ENCODE data around the gene PKD2L2.

The PKD2L2 gene

GRCh38 chr5:137866541-137867388, 22.5 kb upstream of the PKD2L2 start:
- Histone ChIP-seq H3K36me3 (ENCODE audit: control insufficient read depth in 2 of 2, insufficient read depth in 1 of 2, low read length in 2 of 2) (no peaks in the 10 kb centered on the region), H3K4me1 (ENCODE audit: control insufficient read depth, insufficient read depth, low read length) (no peaks in the 10 kb centered on the region), H3K27ac (ENCODE audit: extremely low read depth, low read depth, low read length) (no peak overlapping the region), H3K9me3 (ENCODE audit: control insufficient read depth, insufficient read depth, low read depth, low read length) (no peaks in the 10 kb centered on the region), H3K4me3 (ENCODE audit: low read depth, low read length) (no peak overlapping the region)
- ChIA-PET POLR2A (no interaction called here), CTCF (interaction anchor here (1.0 kb wide), 1 partner anchor 22 kb away, joined by 4 read pairs; no protein-coding TSS in a partner anchor)
- TF ChIP-seq MYNN (tag by site-specific recombination; IDR thresholded peaks at IDR 0.05; ENCODE audit: borderline replicate concordance) (0 out of 2 replicates have a peak, but pooled peaks have one; percentile 29), ZSCAN16 (tag by site-specific recombination; IDR thresholded peaks at IDR 0.05) (no peak), ZNF596 (tag by site-specific recombination; IDR thresholded peaks at IDR 0.05) (no peak), PRDM1 (tag by site-specific recombination; IDR thresholded peaks at IDR 0.05) (no peak), ZNF670 (tag by site-specific recombination; IDR thresholded peaks at IDR 0.05; ENCODE audit: low read depth) (no peak)

DNA sequence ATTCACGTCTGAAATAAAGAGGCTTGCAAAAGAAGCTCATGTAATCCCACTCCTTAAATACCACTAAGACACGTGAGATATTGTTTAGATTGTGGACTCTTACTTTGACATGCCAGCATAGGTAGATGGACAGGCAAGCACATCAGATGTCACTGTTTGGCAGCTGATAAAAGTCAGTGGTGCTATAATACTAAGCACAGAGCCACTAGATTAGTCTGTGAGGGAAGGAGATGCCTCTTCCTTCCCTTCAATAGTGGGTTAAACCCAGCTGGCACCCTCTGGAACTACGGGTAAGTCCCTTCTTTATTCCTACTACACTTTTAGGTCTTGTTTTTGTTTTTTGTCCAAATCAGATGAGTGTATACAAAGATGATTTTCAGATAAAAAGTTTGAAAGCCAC, 21.6 kb upstream of the PKD2L2 start, which contains the start of gene MYOT:
MYOT (plus strand) TSS at position 197 of the 400 bp plus-strand sequence. CDS start 2,792 bp downstream, outside the sequence.
- no peak within 1 kb of the TSS for H3K27ac ChIP-seq (ENCODE audit: extremely low read depth, low read depth, low read length)
- no peak within 1 kb of the TSS for H3K4me3 ChIP-seq (ENCODE audit: low read depth, low read length)
- CTCF ChIA-PET, result no interaction called here
- no peaks in the 10 kb centered on the region for H3K36me3 ChIP-seq (ENCODE audit: control insufficient read depth in 2 of 2, insufficient read depth in 1 of 2, low read length in 2 of 2)
- TF ChIP-seq PRDM10 (tag by site-specific recombination; IDR thresholded peaks at IDR 0.05) (no peak), MYNN (tag by site-specific recombination; IDR thresholded peaks at IDR 0.05; ENCODE audit: borderline replicate concordance) (peak; percentile 76), ZNF416 (tag by site-specific recombination; IDR thresholded peaks at IDR 0.05) (no peak)
- H3K9me3 ChIP-seq (ENCODE audit: control insufficient read depth, insufficient read depth, low read depth, low read length), result no peaks in the 10 kb centered on the region
- H3K4me1 ChIP-seq (ENCODE audit: control insufficient read depth, insufficient read depth, low read length), result no peaks in the 10 kb centered on the region
- POLR2A ChIA-PET, result no interaction called here

- no peak overlapping the region for H3K4me3 ChIP-seq (ENCODE audit: low read depth, low read length)
- ChIA-PET POLR2A (interaction anchor here (0.8 kb wide), 1 partner anchor 12 kb away, joined by 3 read pairs; no protein-coding TSS in a partner anchor), CTCF (interaction anchor here (0.7 kb wide), 1 partner anchor 17 kb away, joined by 5 read pairs; no protein-coding TSS in a partner anchor)
- H3K4me1 ChIP-seq (ENCODE audit: control insufficient read depth, insufficient read depth, low read length), result no peaks in the 10 kb centered on the region
- H3K9me3 ChIP-seq (ENCODE audit: control insufficient read depth, insufficient read depth, low read depth, low read length), result no peaks in the 10 kb centered on the region
- no peaks in the 10 kb centered on the region for H3K36me3 ChIP-seq (ENCODE audit: control insufficient read depth in 2 of 2, insufficient read depth in 1 of 2, low read length in 2 of 2)
- no peak overlapping the region for H3K27ac ChIP-seq (ENCODE audit: extremely low read depth, low read depth, low read length)
- no peak for TF ChIP-seq SETDB1 (IDR thresholded peaks at IDR 0.05; ENCODE audit: insufficient read length, low read length)
- no peak for TF ChIP-seq ZNF398 (tag by site-specific recombination; IDR thresholded peaks at IDR 0.05)
- no peak for TF ChIP-seq ZSCAN5A (tag by site-specific recombination; IDR thresholded peaks at IDR 0.05)
- no peak for TF ChIP-seq GFI1B (tag by site-specific recombination; IDR thresholded peaks at IDR 0.05)
- no peak for TF ChIP-seq ZNF148 (tag by site-specific recombination; IDR thresholded peaks at IDR 0.05; ENCODE audit: borderline replicate concordance)
- TF ChIP-seq ZNF529 (tag by site-specific recombination; IDR thresholded peaks at IDR 0.05; ENCODE audit: insufficient replicate concordance), result no peak
- TF ChIP-seq ZNF26 (tag by site-specific recombination; IDR thresholded peaks at IDR 0.05), result no peak
- TF ChIP-seq ZNF677 (tag by site-specific recombination; IDR thresholded peaks at IDR 0.05), result no peak
- TF ChIP-seq ZNF558 (tag by site-specific recombination; IDR thresholded peaks at IDR 0.05), result no peak
- no peak for TF ChIP-seq ZNF660 (tag by site-specific recombination; IDR thresholded peaks at IDR 0.05)
Observed at GRCh38 chr5:137870647-137871339, 18.5 kb upstream of the PKD2L2 start.
